HT1080 (cell line): Measurements from ENCODE around the gene UNC79. TPM values are rescaled to one million over a fixed set of nuclear protein-coding genes. Genes with fewer than 3 reads are reported as not detected.
"Not testable (repeated sequence)": the region's sequence is repeated elsewhere in the genome, so short reads cannot be mapped to it uniquely, and the experiment has no call there.

ENCODE experiments used
- DNase-seq: peaks from one replicate; pipeline ENCODE4 v3.0.0-alpha.2; 2015; ENCODE audit warnings: low read depth
- total RNA-seq: library from RNA; depleted of rRNA; stranded (reverse); fragments of >200 nt; shearing (Covaris generic); gene quantifications from 2 replicates; pipeline ENCODE4 v1.2.3, GENCODE V29; 2014

UNC79 gene
- total RNA-seq, 1 experiment from 2014 or later, result not detected

DNA sequence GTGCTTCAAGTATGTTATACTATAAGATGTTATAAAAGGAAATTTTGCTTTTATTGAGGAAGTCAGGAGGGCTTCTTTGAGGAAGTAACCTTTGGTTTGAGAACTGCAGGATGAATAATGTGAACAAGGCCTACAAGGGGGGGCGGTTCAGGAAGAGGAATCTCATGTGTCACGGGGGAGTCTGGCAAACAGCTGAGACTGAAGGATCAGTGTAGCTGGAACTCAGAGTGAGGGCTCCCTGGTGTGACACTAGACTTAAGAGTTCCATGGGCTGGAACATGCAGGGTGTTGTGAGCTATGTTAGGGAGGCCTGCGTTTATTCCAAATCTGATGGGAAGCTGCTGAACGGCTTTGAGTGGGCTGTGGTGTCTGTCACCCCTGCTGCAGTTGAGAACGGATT, 62.3 kb downstream of the UNC79 start:
- DNase-seq, result no peak

- DNase-seq, result not testable (repeated sequence)
Measured at GRCh38 chr14:93493622-93494021, 62.9 kb downstream of the UNC79 start.

GRCh38 chr14:93496856-93497741, 66.4 kb downstream of the UNC79 start:
- DNase-seq, result no peak

- no peak for DNase-seq
Measured at GRCh38 chr14:93510056-93510455, 79.3 kb downstream of the UNC79 start.

GRCh38 chr14:93511001-93511400, 80.3 kb downstream of the UNC79 start:
- no peak for DNase-seq

- DNase-seq, result no peak
Measured at GRCh38 chr14:93520053-93520607, 89.4 kb downstream of the UNC79 start.

GRCh38 chr14:93522221-93522620, 91.5 kb downstream of the UNC79 start:
- DNase-seq, result no peak

DNA sequence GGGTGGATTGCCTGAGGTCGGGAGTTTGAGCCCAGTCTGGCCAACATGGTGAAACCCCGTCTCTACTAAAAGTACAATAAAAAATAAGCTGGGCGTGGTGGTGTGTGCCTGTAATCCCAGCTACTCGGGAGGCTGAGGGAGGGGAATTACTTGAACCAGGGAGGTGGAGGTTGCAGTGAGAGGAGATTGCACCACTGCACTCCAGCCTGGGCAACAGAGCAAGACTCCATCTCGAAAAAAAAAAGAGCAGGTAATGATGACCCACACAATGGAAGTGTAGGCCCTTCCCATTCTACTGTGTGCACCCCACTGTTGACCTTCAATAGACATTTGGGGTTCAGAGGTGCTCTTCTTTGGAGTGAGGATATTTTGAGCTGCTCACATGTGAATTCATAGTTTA, 94.5 kb downstream of the UNC79 start:
- not testable (repeated sequence) for DNase-seq

GRCh38 chr14:93525696-93526451, 95.1 kb downstream of the UNC79 start:
- DNase-seq, result no peak

GRCh38 chr14:93527203-93527607, 96.5 kb downstream of the UNC79 start:
- no peak for DNase-seq

- no peak for DNase-seq
Measured at GRCh38 chr14:93528884-93529558, 98.3 kb downstream of the UNC79 start.

DNA sequence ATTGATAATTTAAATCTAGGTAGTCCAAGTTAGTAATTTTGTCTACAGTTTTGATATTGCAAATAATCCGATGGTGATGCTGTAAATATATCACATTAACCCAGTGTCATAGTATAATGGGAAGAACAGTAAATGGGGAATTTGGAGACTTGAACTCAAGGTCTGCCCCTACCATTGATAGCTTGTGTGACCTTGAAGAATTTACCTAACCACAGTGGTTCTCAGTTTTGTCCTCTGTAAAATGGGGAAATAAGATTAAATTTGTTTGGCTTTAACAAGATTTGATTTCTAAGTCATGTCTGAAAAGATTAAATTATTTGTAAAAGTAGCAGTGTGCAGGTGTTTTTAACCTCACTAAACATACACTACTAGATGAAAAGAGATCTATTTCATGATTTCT, 100.9 kb downstream of the UNC79 start:
- no peak for DNase-seq

DNA sequence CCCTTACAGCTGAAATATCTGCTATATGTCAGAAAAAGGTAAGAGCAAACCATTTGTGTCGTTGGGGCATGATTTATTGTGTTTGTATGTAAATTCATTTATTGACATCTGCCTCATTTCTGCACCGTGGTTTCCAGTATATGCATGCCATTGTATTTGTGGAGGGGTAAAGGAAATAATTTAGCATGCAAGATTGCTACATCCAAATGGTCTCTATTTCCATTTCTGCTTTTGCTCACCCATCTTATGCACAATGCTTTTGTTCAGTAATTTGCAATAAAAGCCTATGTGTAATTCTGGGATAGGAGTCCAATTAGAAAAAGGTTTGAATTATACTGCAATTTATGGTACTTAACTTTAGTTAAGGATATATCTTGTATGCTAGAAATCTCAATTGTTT, 101.8 kb downstream of the UNC79 start:
- DNase-seq, result no peak

- DNase-seq, result no peak
Measured at GRCh38 chr14:93533437-93533836, 102.7 kb downstream of the UNC79 start.

GRCh38 chr14:93533842-93534241, 103.1 kb downstream of the UNC79 start:
- DNase-seq, result no peak

DNA sequence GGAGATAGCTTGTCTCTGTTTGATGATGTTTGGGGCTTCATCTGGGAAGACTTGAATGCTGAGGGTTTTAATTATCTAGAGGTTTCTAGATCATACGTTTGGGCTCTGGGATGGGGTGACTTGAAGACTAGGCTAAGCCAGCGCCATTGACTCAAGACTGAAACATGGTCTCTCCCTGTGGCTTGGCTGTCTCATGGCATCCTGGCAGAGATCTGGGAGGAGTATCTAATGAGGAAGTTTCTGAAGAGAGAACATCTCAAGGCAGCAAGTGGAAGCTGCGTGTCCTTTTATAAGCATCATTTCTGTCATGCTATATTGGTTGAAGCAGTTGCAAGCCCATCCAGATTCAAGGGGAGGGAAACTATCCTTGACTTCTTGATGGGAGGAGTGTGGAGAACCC, 104.8 kb downstream of the UNC79 start:
- no peak for DNase-seq

- no peak for DNase-seq
Measured at GRCh38 chr14:93536945-93537344, 106.2 kb downstream of the UNC79 start.

GRCh38 chr14:93537951-93538350, 107.2 kb downstream of the UNC79 start:
- DNase-seq, result no peak

GRCh38 chr14:93538413-93538812, 107.7 kb downstream of the UNC79 start:
- DNase-seq, result peak; percentile 10

GRCh38 chr14:93540235-93540634, 109.5 kb downstream of the UNC79 start:
- DNase-seq, result no peak

- DNase-seq, result no peak
Measured at GRCh38 chr14:93543766-93544165, 113.0 kb downstream of the UNC79 start.

DNA sequence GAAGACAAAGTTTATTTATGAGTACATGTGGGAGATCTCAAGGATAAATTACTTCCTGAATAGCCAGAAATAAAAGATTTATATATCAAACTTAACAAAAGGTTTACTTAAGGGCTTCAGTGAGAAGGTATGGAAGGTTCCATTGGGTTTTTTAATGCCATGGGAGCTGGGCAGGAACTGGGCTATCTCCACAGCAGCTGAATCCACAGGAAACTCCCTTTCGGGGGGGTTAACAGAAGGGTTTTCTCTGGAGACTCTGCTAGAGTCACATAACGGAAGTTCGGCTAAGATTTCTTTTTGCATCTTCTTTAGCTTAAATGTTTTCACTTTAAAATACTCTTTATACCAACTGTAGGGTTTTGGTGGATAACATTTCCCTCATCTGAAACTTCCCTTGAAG, 113.5 kb downstream of the UNC79 start:
- DNase-seq, result no peak
